Endothelial cell of umbilical vein (primary cell): ENCODE measurements around the gene COPRS. TPM values are rescaled to one million over a fixed set of nuclear protein-coding genes. Genes with fewer than 3 reads are reported as not detected.

ENCODE experiments used
- BruUV-seq: library from RNA; stranded (reverse); fragments of 400-500 nt; replicated peaks from 2 replicates; lab custom pipeline; 2021; lab: Mats Ljungman, UMichigan
- CTCF ChIA-PET: fragments of 300-600, 350-600 bp; sonication (Branson Sonifier 250); formaldehyde crosslinking; loops from one replicate; lab custom pipeline; 2021; ENCODE audit warnings: antibody characterized with exemption, inconsistent platforms; lab: Charles Lee
- POLR2A ChIA-PET: fragments of 300-600, 350-600 bp; sonication (Branson Sonifier 250); formaldehyde crosslinking; loops from one replicate; lab custom pipeline; 2021; ENCODE audit warnings: antibody characterized with exemption, inconsistent platforms; lab: Charles Lee
- DNase-seq: peaks from one replicate; pipeline ENCODE4 v3.0.0-alpha.2; 2011; ENCODE audit warnings: low read depth, low spot score
- FAIRE-seq: peaks from 2 replicates; lab custom pipeline; 2011; peaks lifted over from hg19 to GRCh38; lab: Jason Lieb, UNC
- H2AFZ ChIP-seq: 2 replicates; pipeline ENCODE4 v1.6.0; 2012; ENCODE audit warnings: low read depth, low read length, control low read depth, inconsistent platforms
- H3K27ac ChIP-seq: 2 replicates; pipeline ENCODE4 v1.5.1; 2011; ENCODE audit warnings: low read depth, mild to moderate bottlenecking, control low read depth, low read length, moderate library complexity; ENCODE audit not compliant: insufficient read depth
- H3K27me3 ChIP-seq, 2 experiments: 2 replicates each; pipeline versions ENCODE4 v1.6.0 to v1.6.1; 2011; ENCODE audit warnings: low read length in 2 of 2, mixed read lengths in 1 of 2; ENCODE audit not compliant: control insufficient read depth in 2 of 2, insufficient read depth in 2 of 2
- H3K36me3 ChIP-seq, 2 experiments: 2 replicates in 1 of 2; 3 replicates in 1 of 2; pipeline ENCODE4 v1.5.1; 2011; ENCODE audit warnings: low read length in 2 of 2, mild to moderate bottlenecking in 1 of 2, moderate library complexity in 1 of 2; ENCODE audit not compliant: control insufficient read depth in 2 of 2, insufficient read depth in 2 of 2; ENCODE audit errors: extremely low read depth in 1 of 2
- H3K4me1 ChIP-seq: 3 replicates; pipeline ENCODE4 v1.5.1; 2011; ENCODE audit warnings: mild to moderate bottlenecking, low read length; ENCODE audit not compliant: control insufficient read depth, insufficient read depth; ENCODE audit errors: extremely low read depth
- H3K4me2 ChIP-seq: 2 replicates; pipeline ENCODE4 v1.6.1; 2011; ENCODE audit warnings: low read length, control low read depth, mixed read lengths; ENCODE audit not compliant: insufficient read depth
- H3K4me3 ChIP-seq, 3 experiments: fragments of 200-600 bp in 1 of 3; sonication (generic), shearing (Covaris generic) in 1 of 3; replicated peaks in 1 of 3; 2 replicates each; pipeline ENCODE4 v1.5.1; 2011 to 2016; ENCODE audit warnings: control low read depth in 3 of 3, low read length in 3 of 3, mild to moderate bottlenecking in 2 of 3, inconsistent platforms in 1 of 3, low read depth in 1 of 3, moderate library complexity in 1 of 3; ENCODE audit not compliant: insufficient read depth in 1 of 3
- H3K79me2 ChIP-seq: 2 replicates; pipeline ENCODE4 v1.6.0; 2012; ENCODE audit warnings: low read length, inconsistent platforms; ENCODE audit not compliant: control insufficient read depth, insufficient read depth
- H3K9ac ChIP-seq: replicated peaks from 2 replicates; pipeline ENCODE3; 2011; ENCODE audit warnings: low read length, control low read depth; ENCODE audit not compliant: insufficient read depth; ENCODE audit errors: extremely low read depth
- H3K9me1 ChIP-seq: replicated peaks from 3 replicates; pipeline ENCODE4 v1.6.0; 2011; ENCODE audit warnings: mild to moderate bottlenecking, low read length; ENCODE audit not compliant: control insufficient read depth, insufficient read depth; ENCODE audit errors: extremely low read depth
- H3K9me3 ChIP-seq: replicated peaks from 2 replicates; pipeline ENCODE4 v1.5.1; 2012; ENCODE audit warnings: low read length, inconsistent platforms; ENCODE audit not compliant: control insufficient read depth, insufficient read depth
- H4K20me1 ChIP-seq: replicated peaks from 2 replicates; pipeline ENCODE3; 2011; ENCODE audit warnings: mild to moderate bottlenecking, low read length; ENCODE audit not compliant: control insufficient read depth, insufficient read depth; ENCODE audit errors: extremely low read depth
- EZH2 ChIP-seq: IDR thresholded peaks from 2 replicates; pipeline ENCODE4 v1.6.1; 2012; ENCODE audit warnings: borderline replicate concordance, low read depth, mild to moderate bottlenecking, moderate library complexity, low read length, inconsistent platforms; ENCODE audit not compliant: severe bottlenecking
- FOS ChIP-seq: IDR thresholded peaks from 2 replicates; pipeline ENCODE4 v1.6.1; 2011; ENCODE audit warnings: mild to moderate bottlenecking, low read length, moderate library complexity, borderline replicate concordance; ENCODE audit not compliant: insufficient read depth
- GATA2 ChIP-seq: IDR thresholded peaks from 2 replicates; pipeline ENCODE4 v1.7.0; 2011; ENCODE audit warnings: low read depth, mild to moderate bottlenecking, moderate library complexity, mixed read lengths, low read length; ENCODE audit not compliant: insufficient read length, insufficient read depth
- JUN ChIP-seq: IDR thresholded peaks from 2 replicates; pipeline ENCODE4 v1.6.1; 2011; ENCODE audit warnings: borderline replicate concordance, low read depth; ENCODE audit not compliant: insufficient read length, insufficient read depth
- MYC ChIP-seq: IDR thresholded peaks from one replicate; pipeline ENCODE4 v1.6.1; 2011; ENCODE audit warnings: mild to moderate bottlenecking, low read depth, low read length
- POLR2A ChIP-seq: IDR thresholded peaks from 2 replicates; pipeline ENCODE4 v1.6.1; 2012; ENCODE audit warnings: low read depth, mild to moderate bottlenecking, control low read depth, low read length
- POLR2AphosphoS5 ChIP-seq: IDR thresholded peaks from 2 replicates; pipeline ENCODE4 v1.6.1; 2012; ENCODE audit warnings: low read depth, mild to moderate bottlenecking, control low read depth, low read length, moderate library complexity; ENCODE audit not compliant: insufficient read depth
- dilution Hi-C: fragments of 300-500 bp; cut with MboI; formaldehyde crosslinking; loops from one replicate; pipeline ENCODE4 v1.15.0; 2019; ENCODE audit warnings: low sequenced_read_pairs; ENCODE audit not compliant: extremely low pct_ligation_motif_present
- intact Hi-C: fragments of 100-400 bp; cut with micrococcal nuclease; formaldehyde crosslinking; loops from one replicate; pipeline ENCODE4 v1.10.0; 2022
- polyA plus RNA-seq, 4 experiments: library from polyadenylated mRNA; depleted of rRNA in 3 of 4; stranded (reverse) in 3 of 4; unstranded in 1 of 4; fragments of >200 nt; gene quantifications; 2 replicates each; pipeline versions ENCODE4 v1.2.1 to v1.2.3, GENCODE V29; 2011 to 2012; ENCODE audit warnings: missing spikeins in 1 of 4
- total RNA-seq: library from RNA; stranded (reverse); gene quantifications from 2 replicates; pipeline ENCODE4 v1.2.3, GENCODE V29; 2021
- TF ChIP-seq, protein P1 (sequence below), 2 donors: IDR thresholded peaks; 1 replicate in 1 of 2; 2 replicates in 1 of 2; pipeline ENCODE4 v1.5.1; 2011; ENCODE audit warnings: low read length in 2 of 2, mild to moderate bottlenecking in 2 of 2, moderate library complexity in 2 of 2, control low read depth in 1 of 2, inconsistent platforms in 1 of 2, low read depth in 1 of 2; ENCODE audit not compliant: insufficient read depth in 1 of 2; ENCODE audit errors: extremely low read depth in 1 of 2
- TF ChIP-seq, protein P2 (sequence below): IDR thresholded peaks from 2 replicates; pipeline ENCODE4 v1.6.1; 2011; ENCODE audit not compliant: insufficient read depth, insufficient read length

COPRS gene
- total and polyA plus RNA-seq, 2 donors (not counting 3 experiments of a cell fraction or from before 2014, with no cell fraction given): 43.1 to 48.0 TPM

DNA sequence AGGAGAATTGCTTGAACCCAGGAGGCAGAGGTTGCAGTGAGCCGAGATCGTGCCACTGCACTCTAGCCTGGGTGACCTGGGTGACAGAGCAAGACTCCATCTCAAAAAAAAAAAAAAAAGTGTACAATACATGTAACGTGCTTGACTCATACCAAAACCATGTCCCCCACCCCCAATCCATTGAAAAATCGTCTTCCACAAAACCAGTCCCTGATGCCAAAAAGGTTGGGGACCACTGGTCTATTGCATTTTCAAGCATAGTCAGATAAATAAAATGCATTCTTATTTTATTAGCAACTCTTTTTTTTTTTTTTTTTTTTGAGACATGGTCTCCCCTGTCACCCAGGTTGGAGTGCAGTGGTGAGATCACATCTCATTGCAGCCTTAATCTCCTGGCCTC, 52.1 kb downstream of the COPRS start:
- FAIRE-seq (no peak), DNase-seq (no peak)
- Histone ChIP-seq H3K27me3 (no peaks in the 10 kb centered on the region), H3K9ac (no peak overlapping the region), H3K9me3 (no peaks in the 10 kb centered on the region), H2AFZ (no peak overlapping the region), H3K79me2 (no peaks in the 10 kb centered on the region), H3K36me3 (no peaks in the 10 kb centered on the region), H3K4me3 (no peak overlapping the region), H3K4me2 (no peak overlapping the region), H4K20me1 (no peaks in the 10 kb centered on the region), H3K9me1 (no peaks in the 10 kb centered on the region), H3K27ac (no peak overlapping the region), H3K4me1 (no peaks in the 10 kb centered on the region)
- intact Hi-C loops: no loop called here
- BruUV-seq: no TSS peak
- dilution Hi-C loops: loop anchor here (25.0 kb wide), 1 partner anchor 170 kb away; no protein-coding TSS in a partner anchor
- TF ChIP-seq, protein P1, sequence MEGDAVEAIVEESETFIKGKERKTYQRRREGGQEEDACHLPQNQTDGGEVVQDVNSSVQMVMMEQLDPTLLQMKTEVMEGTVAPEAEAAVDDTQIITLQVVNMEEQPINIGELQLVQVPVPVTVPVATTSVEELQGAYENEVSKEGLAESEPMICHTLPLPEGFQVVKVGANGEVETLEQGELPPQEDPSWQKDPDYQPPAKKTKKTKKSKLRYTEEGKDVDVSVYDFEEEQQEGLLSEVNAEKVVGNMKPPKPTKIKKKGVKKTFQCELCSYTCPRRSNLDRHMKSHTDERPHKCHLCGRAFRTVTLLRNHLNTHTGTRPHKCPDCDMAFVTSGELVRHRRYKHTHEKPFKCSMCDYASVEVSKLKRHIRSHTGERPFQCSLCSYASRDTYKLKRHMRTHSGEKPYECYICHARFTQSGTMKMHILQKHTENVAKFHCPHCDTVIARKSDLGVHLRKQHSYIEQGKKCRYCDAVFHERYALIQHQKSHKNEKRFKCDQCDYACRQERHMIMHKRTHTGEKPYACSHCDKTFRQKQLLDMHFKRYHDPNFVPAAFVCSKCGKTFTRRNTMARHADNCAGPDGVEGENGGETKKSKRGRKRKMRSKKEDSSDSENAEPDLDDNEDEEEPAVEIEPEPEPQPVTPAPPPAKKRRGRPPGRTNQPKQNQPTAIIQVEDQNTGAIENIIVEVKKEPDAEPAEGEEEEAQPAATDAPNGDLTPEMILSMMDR (IDR thresholded peaks at IDR 0.05; ENCODE audit: extremely low read depth in 1 of 2, insufficient read depth in 1 of 2, low read depth in 1 of 2, low read length in 2 of 2): no peak
- TF ChIP-seq EZH2 (no peak), MYC (no peak), JUN (no peak), FOS (no peak), POLR2AphosphoS5 (no peak), GATA2 (no peak), POLR2A (no peak)
- TF ChIP-seq, protein P2, sequence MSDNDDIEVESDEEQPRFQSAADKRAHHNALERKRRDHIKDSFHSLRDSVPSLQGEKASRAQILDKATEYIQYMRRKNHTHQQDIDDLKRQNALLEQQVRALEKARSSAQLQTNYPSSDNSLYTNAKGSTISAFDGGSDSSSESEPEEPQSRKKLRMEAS: no peak
- ChIA-PET POLR2A (no interaction called here), CTCF (no interaction called here)
